ENCODE data around the gene TRAF3.

Gene TRAF3

DNA sequence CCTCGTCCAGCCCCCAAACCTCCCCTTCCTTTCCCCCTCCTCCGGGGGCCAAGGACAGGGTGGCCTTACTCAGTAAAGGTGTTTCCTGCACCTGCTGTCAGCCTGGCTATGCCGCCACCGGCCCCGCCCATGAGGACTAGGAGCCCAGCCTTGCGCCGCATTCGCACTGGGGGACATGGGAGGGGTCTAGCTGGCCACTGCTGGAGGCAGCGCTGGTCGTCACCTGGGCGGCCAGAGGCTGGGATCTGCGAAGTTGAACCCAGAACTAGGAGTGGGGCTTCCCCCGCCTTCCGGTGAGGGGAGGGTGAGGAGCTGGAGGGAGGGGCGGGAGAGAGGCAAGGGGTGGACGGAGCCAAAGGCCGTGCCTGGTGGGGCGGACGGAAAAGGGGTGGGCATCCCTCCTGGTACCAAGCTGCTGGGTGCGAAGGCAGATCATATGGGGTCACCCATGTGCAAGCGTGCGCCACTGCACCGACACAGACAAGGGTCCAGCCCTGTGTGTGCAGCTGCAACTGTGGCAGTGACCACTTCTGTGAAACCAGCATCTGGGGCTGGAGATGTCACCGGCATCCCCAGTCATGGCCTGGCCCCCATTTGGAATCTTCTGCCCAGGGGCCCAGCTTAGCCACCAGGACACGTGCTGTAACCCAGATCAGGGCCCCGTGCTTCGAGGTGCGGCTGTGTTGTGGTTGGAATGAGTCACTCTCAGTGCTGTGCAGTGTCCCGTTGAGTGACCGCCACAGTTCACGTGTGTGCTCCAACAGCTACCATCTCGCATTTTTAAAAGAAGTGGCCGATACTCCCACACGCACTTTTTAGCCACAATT is 153.7 kb downstream of the TRAF3 start:
- peaks cover 7% of the 10 kb centered on the region for H3K4me1 Mint-ChIP-seq (ENCODE audit: low read depth)
- H3K36me3 Mint-ChIP-seq (ENCODE audit: low read depth): no peaks in the 10 kb centered on the region
- no peak overlapping the region for H3K4me3 Mint-ChIP-seq
- peaks cover 8% of the 10 kb centered on the region for H3K27me3 Mint-ChIP-seq
- H3K27ac Mint-ChIP-seq: no peak overlapping the region
- H3K9me3 Mint-ChIP-seq: no peaks in the 10 kb centered on the region

GRCh38 chr14:102931580-102932285 is 154.5 kb downstream of the TRAF3 start:
- H3K36me3 Mint-ChIP-seq (ENCODE audit: low read depth): no peaks in the 10 kb centered on the region
- peaks cover 7% of the 10 kb centered on the region for H3K4me1 Mint-ChIP-seq (ENCODE audit: low read depth)
- H3K27me3 Mint-ChIP-seq: peaks cover 4% of the 10 kb centered on the region
- H3K4me3 Mint-ChIP-seq: no peak overlapping the region
- H3K27ac Mint-ChIP-seq: no peak overlapping the region
- no peaks in the 10 kb centered on the region for H3K9me3 Mint-ChIP-seq

GRCh38 chr14:102932484-102933248 is 155.4 kb downstream of the TRAF3 start:
- Mint-ChIP-seq H3K36me3 (ENCODE audit: low read depth) (no peaks in the 10 kb centered on the region), H3K4me1 (ENCODE audit: low read depth) (peaks cover 7% of the 10 kb centered on the region), H3K4me3 (no peak overlapping the region), H3K27me3 (no peaks in the 10 kb centered on the region), H3K9me3 (no peaks in the 10 kb centered on the region), H3K27ac (no peak overlapping the region)

GRCh38 chr14:102933618-102934231 is 156.5 kb downstream of the TRAF3 start:
- no peak overlapping the region for H3K27ac Mint-ChIP-seq
- no peaks in the 10 kb centered on the region for H3K27me3 Mint-ChIP-seq
- no peaks in the 10 kb centered on the region for H3K36me3 Mint-ChIP-seq (ENCODE audit: low read depth)
- no peaks in the 10 kb centered on the region for H3K9me3 Mint-ChIP-seq
- H3K4me3 Mint-ChIP-seq: no peak overlapping the region
- H3K4me1 Mint-ChIP-seq (ENCODE audit: low read depth): peaks cover under 1% of the 10 kb centered on the region

DNA sequence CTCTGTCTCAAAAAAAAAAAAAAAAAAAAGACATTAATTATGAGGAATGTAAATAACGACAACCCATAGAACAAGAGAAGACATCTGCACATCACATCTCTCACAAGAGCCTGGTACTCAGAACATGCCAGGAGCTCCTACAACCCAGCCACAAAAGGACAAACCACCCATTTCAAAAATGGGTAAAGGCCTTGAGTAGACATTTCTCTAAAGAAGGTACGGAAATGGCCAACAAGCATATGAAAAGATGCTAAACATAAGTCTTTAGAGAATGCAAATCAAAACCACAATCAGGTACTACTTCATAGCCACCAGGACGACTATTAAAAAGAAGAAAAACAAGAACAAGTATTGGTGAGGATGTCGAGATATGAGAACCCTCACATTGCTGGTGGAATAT is 158.5 kb downstream of the TRAF3 start:
- no peaks in the 10 kb centered on the region for H3K9me3 Mint-ChIP-seq
- H3K4me1 Mint-ChIP-seq (ENCODE audit: low read depth): no peaks in the 10 kb centered on the region
- H3K36me3 Mint-ChIP-seq (ENCODE audit: low read depth): no peaks in the 10 kb centered on the region
- no peak overlapping the region for H3K4me3 Mint-ChIP-seq
- H3K27ac Mint-ChIP-seq: no peak overlapping the region
- no peaks in the 10 kb centered on the region for H3K27me3 Mint-ChIP-seq

DNA sequence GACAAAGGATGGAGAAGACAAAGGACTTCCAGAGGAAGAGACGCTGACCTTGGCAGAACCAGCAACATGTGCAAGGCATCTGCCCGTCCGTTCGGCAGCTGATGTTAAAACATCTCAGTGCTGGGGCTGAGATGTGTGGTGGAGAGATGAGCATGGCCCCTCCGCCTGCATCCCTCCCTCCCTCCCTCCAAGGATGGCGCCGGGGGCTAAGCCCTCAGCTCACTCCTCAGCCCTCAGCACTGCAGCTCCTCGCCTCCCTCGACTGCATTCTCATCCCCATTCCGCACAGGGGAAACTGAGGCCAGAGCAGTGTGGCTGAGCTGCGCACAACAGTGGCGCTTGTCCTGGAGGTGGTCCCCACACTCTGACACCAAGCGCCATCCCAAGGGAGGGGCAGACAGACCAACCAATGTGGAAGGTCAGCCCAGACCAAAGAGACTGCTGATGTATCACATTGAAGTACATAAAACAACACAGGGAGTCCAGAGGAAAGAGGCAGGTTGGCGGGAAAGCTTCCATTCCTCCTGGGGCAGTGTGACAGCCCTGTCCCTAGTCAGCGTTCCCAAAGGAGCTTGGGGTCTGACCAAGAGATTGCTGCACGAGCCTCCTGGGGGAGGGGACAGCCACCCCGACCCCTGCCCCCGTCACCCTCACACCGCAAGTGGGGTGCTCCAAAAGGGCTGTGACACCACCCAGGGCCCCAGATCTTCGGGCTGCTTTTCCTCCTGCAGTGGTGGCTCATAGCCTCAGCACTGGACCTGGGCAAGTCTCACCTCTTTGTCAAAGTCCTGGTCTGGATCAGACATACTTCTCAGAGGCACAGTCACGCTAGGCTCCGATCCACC is 160.3 kb downstream of the TRAF3 start:
- Mint-ChIP-seq H3K27me3 (no peaks in the 10 kb centered on the region), H3K4me3 (no peak overlapping the region), H3K27ac (no peak overlapping the region), H3K4me1 (ENCODE audit: low read depth) (no peaks in the 10 kb centered on the region), H3K9me3 (no peaks in the 10 kb centered on the region), H3K36me3 (ENCODE audit: low read depth) (no peaks in the 10 kb centered on the region)

DNA sequence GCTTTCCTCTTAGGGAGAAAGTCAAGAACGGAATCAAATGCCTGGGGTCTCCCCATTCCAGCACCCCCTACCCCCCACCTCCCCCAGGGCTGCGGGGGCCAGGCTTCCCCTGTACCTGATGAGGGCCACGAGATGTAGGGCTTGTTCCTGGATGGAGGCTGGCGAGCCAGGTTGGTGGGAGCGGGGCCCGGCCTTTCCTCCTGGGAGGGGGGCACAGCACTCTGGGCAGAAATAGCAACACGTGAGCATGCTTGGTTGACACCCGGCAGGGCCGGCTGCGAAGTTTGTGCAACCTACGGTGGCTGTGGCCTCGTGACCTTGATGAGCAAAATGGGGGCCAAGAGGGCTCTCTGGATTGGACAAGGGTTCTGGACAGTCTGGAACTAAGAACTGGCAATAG is 160.9 kb downstream of the TRAF3 start:
- no peaks in the 10 kb centered on the region for H3K4me1 Mint-ChIP-seq (ENCODE audit: low read depth)
- H3K4me3 Mint-ChIP-seq: no peak overlapping the region
- H3K9me3 Mint-ChIP-seq: no peaks in the 10 kb centered on the region
- H3K27ac Mint-ChIP-seq: no peak overlapping the region
- H3K36me3 Mint-ChIP-seq (ENCODE audit: low read depth): no peaks in the 10 kb centered on the region
- no peaks in the 10 kb centered on the region for H3K27me3 Mint-ChIP-seq

GRCh38 chr14:102939329-102939728 is 162.1 kb downstream of the TRAF3 start:
- Mint-ChIP-seq H3K4me3 (no peak overlapping the region), H3K4me1 (ENCODE audit: low read depth) (no peaks in the 10 kb centered on the region), H3K36me3 (ENCODE audit: low read depth) (no peaks in the 10 kb centered on the region), H3K9me3 (no peaks in the 10 kb centered on the region), H3K27ac (no peak overlapping the region), H3K27me3 (no peaks in the 10 kb centered on the region)

GRCh38 chr14:102939820-102940561 is 162.7 kb downstream of the TRAF3 start:
- Mint-ChIP-seq H3K4me1 (ENCODE audit: low read depth) (no peaks in the 10 kb centered on the region), H3K36me3 (ENCODE audit: low read depth) (no peaks in the 10 kb centered on the region), H3K4me3 (no peak overlapping the region), H3K27me3 (no peaks in the 10 kb centered on the region), H3K27ac (no peak overlapping the region), H3K9me3 (no peaks in the 10 kb centered on the region)

- Mint-ChIP-seq H3K27me3 (no peaks in the 10 kb centered on the region), H3K9me3 (no peaks in the 10 kb centered on the region), H3K36me3 (ENCODE audit: low read depth) (no peaks in the 10 kb centered on the region), H3K27ac (no peak overlapping the region), H3K4me1 (ENCODE audit: low read depth) (no peaks in the 10 kb centered on the region), H3K4me3 (no peak overlapping the region)
Observed at GRCh38 chr14:102940729-102941362, 163.6 kb downstream of the TRAF3 start.

- H3K27ac Mint-ChIP-seq: no peak overlapping the region
- H3K9me3 Mint-ChIP-seq: no peaks in the 10 kb centered on the region
- no peaks in the 10 kb centered on the region for H3K36me3 Mint-ChIP-seq (ENCODE audit: low read depth)
- H3K27me3 Mint-ChIP-seq: no peaks in the 10 kb centered on the region
- peaks cover 2% of the 10 kb centered on the region for H3K4me1 Mint-ChIP-seq (ENCODE audit: low read depth)
- H3K4me3 Mint-ChIP-seq: no peak overlapping the region
Observed at GRCh38 chr14:102941419-102942011, 164.3 kb downstream of the TRAF3 start.

- Mint-ChIP-seq H3K36me3 (ENCODE audit: low read depth) (no peaks in the 10 kb centered on the region), H3K27me3 (no peaks in the 10 kb centered on the region), H3K27ac (no peak overlapping the region), H3K4me1 (ENCODE audit: low read depth) (peaks cover 8% of the 10 kb centered on the region), H3K4me3 (no peak overlapping the region), H3K9me3 (no peaks in the 10 kb centered on the region)
Observed at GRCh38 chr14:102942069-102942468, 164.8 kb downstream of the TRAF3 start.

DNA sequence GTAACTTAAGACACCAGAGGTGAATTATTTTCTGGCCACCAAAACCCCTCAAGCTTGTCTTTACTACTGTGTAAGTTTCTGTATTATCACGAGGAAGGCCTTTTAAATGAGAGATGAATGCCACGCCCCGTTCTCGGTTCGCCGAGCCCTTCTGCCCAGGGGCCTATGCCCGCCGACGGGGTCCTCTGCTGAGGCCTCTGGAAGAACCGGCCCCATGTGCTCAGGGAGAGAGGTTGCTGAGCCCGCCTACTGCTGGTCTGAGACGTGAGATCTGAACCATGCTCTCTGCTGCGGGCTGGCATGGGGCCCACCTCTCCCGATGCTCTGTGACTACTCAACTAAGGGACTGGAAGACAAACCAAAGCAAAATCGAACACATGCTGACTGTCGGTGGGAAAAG is 166.2 kb downstream of the TRAF3 start:
- H3K27me3 Mint-ChIP-seq: no peaks in the 10 kb centered on the region
- no peak overlapping the region for H3K27ac Mint-ChIP-seq
- no peak overlapping the region for H3K4me3 Mint-ChIP-seq
- no peaks in the 10 kb centered on the region for H3K9me3 Mint-ChIP-seq
- no peaks in the 10 kb centered on the region for H3K36me3 Mint-ChIP-seq (ENCODE audit: low read depth)
- H3K4me1 Mint-ChIP-seq (ENCODE audit: low read depth): peaks cover 16% of the 10 kb centered on the region

Data from stimulated activated naive CD8-positive, alpha-beta T cell treated with anti-CD3 and anti-CD28 coated beads, Interleukin-15, Interleukin-2, amounts not matched to agents 100 ng/mL and 50 ng/mL, for 24 hours (primary cell).